ENCODE results near the gene VASN.

Gene VASN

DNA sequence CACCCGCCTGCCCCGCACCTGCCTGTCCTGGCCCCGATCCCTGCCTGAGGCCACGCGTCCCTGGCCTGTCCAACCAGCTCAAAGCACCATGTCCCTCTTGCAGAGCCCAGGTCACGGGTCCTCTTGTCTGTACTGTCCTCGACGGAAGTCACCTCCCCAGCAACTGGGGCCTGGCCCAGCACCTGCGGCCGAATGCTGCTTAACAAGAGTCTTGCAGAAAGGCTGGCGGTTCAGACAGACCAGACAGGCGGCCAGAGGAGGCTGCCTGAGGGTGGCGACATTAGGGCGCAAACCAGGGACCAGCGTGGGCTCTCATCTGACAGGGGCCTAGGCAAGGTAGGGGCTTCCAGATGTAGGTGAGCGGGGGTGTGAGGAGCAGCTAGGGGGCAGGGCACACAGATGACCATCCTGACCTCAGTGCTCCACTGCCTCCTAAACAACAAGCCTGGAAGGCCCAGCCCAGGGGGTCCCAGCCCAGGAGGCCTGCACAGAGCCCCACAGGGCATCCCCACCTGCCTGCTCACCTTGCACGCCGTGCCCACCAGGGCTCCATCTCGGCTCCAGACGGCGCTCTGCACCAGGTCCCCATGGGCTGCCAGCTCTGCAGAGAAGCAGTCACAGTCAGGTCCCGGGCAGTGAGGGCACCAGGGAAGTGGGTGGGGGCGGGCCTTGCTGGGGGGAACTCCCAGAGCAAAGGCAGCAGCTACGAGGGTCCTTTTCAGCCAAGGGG is 33.5 kb downstream of the VASN start:
- Mint-ChIP-seq H3K27ac (peak overlapping the region; percentile 84), H3K36me3 (peaks cover 100% of the 10 kb centered on the region), H3K9me3 (no peaks in the 10 kb centered on the region), H3K4me3 (no peak overlapping the region), H3K4me1 (peaks cover 20% of the 10 kb centered on the region)
- DNase-seq (ENCODE audit: low spot score in 2 of 2) (no peak), ATAC-seq (peak; percentile 9)

DNA sequence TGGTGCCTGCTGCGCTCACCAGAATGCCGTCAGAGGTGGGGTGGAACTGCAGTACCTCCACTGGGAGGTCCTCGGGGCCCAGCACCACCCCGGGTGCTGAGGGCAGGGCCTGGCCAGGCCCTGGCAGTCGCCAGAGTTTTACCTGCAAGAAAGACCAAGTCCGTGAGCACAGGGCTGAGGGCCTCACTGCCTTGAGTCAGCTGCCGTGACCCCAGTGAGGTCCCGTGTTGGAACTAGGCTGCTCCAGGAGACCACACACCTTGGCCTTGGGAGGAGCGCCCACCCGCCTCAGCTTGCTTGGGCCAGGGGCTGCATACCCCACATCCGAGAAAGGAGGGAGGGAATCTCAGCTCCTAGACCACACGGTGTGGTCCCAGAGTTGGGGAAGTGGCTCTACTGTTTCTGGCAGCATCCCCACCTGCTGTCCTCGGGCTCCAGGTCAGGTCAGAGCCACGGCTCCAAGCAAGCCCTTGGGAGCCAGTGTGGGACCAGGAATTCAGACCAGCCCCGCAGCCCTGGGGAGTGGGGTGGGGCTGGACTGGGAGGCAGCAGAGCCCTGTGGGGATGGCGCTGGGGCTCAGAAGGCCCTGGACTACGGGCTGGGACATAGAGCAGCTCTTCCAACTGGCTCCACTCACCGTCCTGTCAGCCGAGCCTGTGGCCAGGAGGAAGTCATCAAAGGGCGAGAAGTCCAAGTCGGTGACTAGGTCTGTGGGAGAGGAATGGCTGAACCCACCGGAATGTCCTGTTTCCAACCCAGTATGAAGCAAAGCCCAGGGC is 36.1 kb downstream of the VASN start:
- peaks cover 100% of the 10 kb centered on the region for H3K36me3 Mint-ChIP-seq
- ATAC-seq (no peak), DNase-seq (ENCODE audit: low spot score in 2 of 2) (no peak)
- peaks cover 22% of the 10 kb centered on the region for H3K4me1 Mint-ChIP-seq
- no peaks in the 10 kb centered on the region for H3K9me3 Mint-ChIP-seq
- H3K27ac Mint-ChIP-seq, result no peak overlapping the region
- H3K4me3 Mint-ChIP-seq, result no peak overlapping the region

DNA sequence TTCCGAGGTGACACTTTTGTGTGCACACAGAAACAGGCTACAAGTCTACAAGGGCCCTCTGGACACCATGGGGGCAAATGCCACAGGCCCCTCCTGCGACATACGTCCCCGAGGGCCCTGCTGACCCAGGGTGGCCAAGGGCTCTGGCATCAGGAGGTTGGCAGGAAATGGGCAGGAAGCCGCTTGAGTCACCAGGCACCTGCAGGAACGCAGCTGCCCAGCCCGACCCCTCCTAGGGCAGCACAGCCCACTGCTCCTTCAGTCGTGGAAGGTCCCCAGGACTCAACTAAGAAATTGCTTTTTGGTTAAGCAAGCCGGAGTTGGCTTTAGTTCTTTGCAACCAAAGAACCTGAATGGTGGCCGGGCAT is 36.7 kb downstream of the VASN start:
- Mint-ChIP-seq H3K4me1 (peaks cover 28% of the 10 kb centered on the region), H3K4me3 (no peak overlapping the region), H3K36me3 (peaks cover 100% of the 10 kb centered on the region), H3K9me3 (no peaks in the 10 kb centered on the region), H3K27ac (peak overlapping the region; percentile 8)
- DNase-seq (ENCODE audit: low spot score in 2 of 2) (no peak), ATAC-seq (no peak)

DNA sequence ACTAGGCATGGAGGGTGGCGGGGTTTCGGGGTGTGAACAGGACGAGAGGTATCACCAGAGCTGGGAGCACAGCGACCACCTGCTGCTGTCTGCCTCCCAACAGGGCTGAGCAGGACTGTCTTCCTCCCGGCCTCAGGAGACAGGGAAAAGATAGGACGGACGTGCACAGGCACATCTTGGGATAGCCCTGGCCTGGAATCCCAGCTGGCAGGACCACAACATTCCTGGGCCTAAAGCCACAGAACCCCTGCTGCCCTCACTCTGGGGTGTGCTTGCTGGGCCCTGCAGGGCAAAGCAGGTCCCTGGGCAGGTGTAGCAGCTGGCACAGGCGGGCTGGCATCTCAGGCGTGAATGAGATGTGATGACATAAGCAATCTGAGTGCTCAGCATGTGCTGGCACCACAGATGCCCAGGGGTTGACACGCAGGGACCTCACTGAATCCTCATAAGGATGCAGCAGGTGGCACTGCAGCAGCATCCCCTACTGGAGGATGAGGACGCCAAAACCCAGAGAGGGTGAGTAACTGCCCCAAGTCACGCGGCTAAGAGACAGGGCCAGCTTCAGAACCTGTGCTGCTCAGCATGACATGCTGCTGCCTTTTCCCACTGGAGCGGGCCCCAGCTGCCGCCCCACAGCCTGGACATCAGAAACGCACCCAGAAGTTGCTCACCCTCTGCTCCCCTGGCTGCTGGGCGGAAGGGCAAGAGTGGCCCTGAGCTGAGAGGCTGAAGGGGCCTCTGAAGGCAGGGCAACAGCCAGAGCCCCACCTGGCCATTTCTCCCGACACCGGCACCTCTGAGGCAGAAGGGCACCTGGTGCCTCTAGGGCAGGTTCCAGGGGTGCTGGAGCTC is 37.7 kb downstream of the VASN start:
- H3K4me1 Mint-ChIP-seq, result peaks cover 31% of the 10 kb centered on the region
- H3K27ac Mint-ChIP-seq, result peak overlapping the region; percentile 8
- no peak for DNase-seq (ENCODE audit: low spot score in 2 of 2)

DNA sequence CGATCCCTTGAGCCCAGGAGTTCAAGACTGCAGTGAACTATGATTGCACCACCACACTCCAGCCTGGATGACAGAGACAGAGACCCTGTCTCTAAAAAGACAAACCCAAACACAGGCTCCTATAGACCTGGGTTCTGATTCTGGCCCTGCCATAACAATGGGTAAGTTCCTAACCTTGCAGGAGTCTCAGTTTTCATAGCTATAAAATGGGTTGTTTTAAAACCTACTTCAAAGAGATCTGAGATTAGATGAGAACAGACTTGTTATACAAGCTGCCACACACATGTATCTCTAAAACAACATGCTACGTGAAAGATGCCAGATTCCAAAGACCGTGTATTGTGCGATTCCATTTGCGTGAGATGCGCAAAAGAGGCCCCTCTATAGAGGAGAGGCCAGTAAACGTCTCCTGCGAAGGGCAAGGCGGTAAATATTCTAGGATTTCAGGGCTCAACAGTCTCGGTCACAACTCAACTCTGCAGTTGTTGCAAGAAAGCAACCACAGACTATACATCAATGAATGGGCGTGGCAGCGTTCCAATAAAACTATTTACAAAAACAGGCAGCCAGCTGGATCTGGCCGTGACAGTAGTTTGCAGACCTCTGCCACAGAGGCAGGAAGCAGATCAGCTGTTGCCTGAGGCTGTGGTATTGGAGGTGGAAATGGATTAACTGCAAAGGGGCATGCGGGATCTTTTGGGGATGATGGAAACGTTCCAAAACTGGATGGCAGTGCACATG is 38.9 kb downstream of the VASN start:
- H3K36me3 Mint-ChIP-seq, result peaks cover 99% of the 10 kb centered on the region
- DNase-seq (ENCODE audit: low spot score in 2 of 2), result no peak
- peak overlapping the region; percentile 56 for H3K27ac Mint-ChIP-seq
- no peak for ATAC-seq
- H3K9me3 Mint-ChIP-seq, result no peaks in the 10 kb centered on the region
- H3K4me1 Mint-ChIP-seq, result peaks cover 36% of the 10 kb centered on the region
- no peak overlapping the region for H3K4me3 Mint-ChIP-seq

More for the DNA sequence above, 37.7 kb downstream of the VASN start:
- peaks cover 99% of the 10 kb centered on the region for H3K36me3 Mint-ChIP-seq
- ATAC-seq, result no peak
- no peaks in the 10 kb centered on the region for H3K9me3 Mint-ChIP-seq
- H3K4me3 Mint-ChIP-seq, result no peak overlapping the region

DNA sequence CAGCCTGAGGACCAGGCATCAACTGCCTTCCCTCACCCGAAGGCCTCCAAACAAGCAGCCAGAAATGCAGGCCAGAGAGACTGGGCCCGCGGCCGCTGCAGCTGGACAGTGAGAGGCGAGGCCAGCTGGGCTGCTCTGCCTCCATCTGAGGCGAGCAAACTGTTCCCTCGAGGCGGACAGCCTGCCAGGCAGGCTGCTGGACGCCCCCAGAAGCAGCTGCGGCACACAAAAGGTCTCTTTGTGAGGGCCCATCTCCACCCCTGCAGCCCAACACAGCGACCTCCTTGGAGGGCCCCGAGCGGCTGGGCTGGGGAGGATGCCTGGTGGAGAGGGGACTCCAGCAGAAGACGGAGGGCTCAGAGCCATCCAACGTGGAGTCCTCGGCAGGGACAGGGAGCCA is 40.0 kb downstream of the VASN start:
- H3K9me3 Mint-ChIP-seq, result no peaks in the 10 kb centered on the region
- H3K4me1 Mint-ChIP-seq, result peaks cover 41% of the 10 kb centered on the region
- DNase-seq (ENCODE audit: low spot score in 2 of 2) (no peak), ATAC-seq (no peak)
- H3K36me3 Mint-ChIP-seq, result peaks cover 90% of the 10 kb centered on the region
- H3K4me3 Mint-ChIP-seq, result no peak overlapping the region
- H3K27ac Mint-ChIP-seq, result peak overlapping the region; percentile 56

DNA sequence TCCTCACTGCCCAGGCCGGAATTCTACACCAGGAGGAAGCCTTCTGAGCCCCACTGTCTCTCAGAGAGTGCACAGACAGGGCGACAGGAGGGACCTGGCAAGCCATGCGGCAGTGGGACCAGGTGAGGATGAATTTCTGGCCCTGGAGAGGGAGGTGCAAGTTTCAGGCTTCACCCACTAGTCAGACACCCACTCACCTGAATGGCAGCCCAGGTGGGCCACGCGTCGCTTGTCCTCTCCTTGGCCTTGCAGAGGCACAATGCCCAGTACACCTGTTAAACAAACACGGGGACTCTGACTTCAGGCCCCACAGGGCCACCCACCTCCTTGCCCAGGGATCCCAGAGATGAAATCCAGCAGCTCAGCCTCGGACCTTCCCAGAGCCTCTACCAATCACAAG is 40.5 kb downstream of the VASN start:
- Mint-ChIP-seq H3K4me3 (no peak overlapping the region), H3K9me3 (no peaks in the 10 kb centered on the region), H3K36me3 (peaks cover 88% of the 10 kb centered on the region), H3K4me1 (peaks cover 44% of the 10 kb centered on the region), H3K27ac (no peak overlapping the region)
- DNase-seq (ENCODE audit: low spot score in 2 of 2) (no peak), ATAC-seq (no peak)

DNA sequence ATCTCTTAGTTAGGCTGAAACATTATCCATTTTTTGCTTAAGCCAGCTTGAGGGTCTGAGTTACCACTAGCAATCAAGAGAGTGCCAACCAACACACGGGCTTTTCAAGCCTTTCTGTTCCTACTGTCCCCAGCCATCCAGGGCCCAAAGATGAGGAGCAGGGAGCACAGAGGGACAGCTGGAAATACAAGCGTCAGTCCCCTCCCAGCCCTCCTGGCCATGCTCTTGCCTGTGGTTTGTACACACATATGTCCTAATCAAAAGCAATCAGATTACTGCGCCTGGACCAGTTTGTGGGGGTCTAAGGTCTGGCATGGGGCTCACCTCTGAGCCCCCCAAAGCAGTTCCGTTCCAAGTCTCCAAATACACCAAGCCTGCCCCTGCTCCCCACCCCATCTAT is 41.2 kb downstream of the VASN start:
- Mint-ChIP-seq H3K4me1 (peaks cover 44% of the 10 kb centered on the region), H3K4me3 (no peak overlapping the region), H3K27ac (no peak overlapping the region), H3K9me3 (no peaks in the 10 kb centered on the region), H3K36me3 (peaks cover 81% of the 10 kb centered on the region)
- no peak for DNase-seq (ENCODE audit: low spot score in 2 of 2)
- no peak for ATAC-seq

DNA sequence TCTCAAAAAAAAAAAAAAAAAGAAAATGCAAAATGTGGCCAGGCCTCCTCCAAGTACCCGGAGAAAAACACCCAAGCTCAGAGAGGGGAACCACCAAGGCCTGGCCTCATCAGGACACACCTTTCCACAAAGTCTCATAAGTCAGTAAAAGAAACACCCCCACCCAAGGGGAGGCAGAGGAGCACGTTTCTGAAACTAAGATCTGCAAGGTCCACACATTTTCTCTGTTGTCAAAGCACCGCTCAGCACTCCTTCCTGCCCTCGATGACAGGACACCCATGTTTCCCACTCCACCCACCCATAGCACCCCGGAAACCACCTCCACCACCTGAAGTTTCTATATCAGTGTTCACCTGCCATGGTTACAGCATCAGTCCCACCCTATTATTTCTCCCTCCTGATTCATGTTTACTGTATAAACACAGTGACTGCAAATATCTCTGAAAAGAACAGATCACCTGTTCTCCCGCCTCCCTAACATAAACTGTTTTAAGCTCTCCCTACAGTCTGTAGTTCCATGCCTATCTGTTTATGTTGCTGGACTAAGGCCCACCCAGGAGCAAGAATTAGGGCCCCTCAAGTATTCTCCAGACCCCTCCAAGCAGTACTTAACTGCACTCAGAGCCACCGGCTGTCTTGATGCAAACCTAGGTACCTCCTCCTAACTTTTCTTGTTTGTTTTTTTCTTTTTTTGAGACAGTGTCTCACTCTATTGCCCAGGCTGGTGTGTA is 42.7 kb downstream of the VASN start:
- Mint-ChIP-seq H3K9me3 (no peaks in the 10 kb centered on the region), H3K36me3 (peaks cover 66% of the 10 kb centered on the region), H3K4me1 (peaks cover 44% of the 10 kb centered on the region), H3K27ac (peak overlapping the region; percentile 91), H3K4me3 (peak overlapping the region; percentile 93)
- ATAC-seq, result peak; percentile 83
- DNase-seq (ENCODE audit: low spot score in 2 of 2), result peak; percentile 52 to 88

DNA sequence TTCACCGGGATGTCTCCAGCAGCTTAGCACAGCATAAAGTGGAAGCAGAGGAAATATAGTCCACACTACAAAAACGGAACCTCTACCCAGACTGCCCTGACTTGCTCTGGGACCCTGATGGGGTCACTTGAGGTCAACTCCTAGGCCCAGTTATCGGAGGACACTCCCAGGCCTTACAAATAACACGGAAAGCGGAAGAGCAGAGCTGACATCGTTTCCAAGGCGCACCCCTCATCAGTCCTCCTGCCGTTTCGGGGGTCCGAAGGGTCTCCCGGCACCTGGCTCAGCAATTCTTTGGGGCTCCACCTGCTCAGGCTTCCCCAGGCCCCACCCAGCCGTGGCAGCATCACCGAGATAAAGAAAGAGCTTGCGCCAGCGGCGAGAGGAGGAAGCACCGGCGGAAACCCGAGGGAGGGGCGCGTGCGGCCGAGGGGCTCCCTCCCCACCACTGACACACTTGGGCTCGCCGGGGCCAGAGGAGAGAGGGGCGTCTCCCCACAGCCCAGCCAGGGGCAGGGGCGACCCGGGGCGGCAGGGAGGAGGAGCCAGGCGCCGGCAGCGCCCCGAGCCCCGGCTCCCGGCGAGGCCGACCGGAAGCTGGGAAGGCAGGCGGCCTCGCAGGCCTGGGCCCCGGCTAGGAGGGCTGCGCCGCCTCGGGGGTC is 44.0 kb downstream of the VASN start:
- Mint-ChIP-seq H3K4me1 (peaks cover 42% of the 10 kb centered on the region), H3K9me3 (no peaks in the 10 kb centered on the region), H3K36me3 (peaks cover 53% of the 10 kb centered on the region), H3K4me3 (peak overlapping the region; percentile 93), H3K27ac (peak overlapping the region; percentile 91)
- peak; percentile 3 for ATAC-seq
- DNase-seq (ENCODE audit: low spot score in 2 of 2), result peak; percentile 43 to 85

DNA sequence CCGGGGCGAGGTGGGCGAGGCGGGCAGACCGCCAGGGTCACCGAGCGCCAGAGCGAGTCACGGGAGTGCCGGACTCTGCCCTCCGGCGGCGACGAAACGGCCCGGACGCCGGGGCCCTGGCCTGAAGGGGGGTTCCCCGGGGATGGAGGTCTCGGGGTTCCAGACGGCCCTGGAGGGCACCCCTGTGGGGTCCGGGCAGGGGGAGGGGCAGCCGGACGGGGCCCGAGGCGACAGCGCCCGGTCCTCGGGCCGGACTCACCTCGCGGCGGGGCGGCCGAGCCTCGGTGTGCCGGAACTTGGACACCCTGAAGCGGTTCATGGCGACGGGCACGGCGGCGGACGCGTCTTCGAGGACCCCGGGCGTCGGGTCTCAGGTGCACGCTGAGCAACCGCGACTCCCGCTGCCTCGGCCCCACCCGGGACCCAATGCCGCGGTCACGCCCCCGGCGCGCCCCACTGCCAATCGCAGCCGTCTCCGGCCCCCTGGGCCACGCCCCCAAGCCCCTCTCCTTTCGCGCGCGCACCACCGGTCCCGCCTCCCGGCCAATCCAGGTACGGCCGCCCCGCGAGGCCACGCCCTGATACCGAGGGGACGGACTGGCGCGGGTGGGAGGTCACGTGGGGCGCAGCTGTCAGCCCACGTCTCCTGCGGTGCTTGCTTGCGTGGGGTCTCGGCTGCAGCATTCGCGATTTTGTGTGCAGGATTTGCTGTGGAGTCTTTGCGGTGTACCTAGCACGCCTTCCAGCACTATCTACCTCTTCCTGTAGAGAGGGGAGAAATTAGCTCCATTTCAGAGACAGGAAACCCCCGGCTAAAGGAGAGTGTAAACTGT is 44.8 kb downstream of the VASN start, which contains the start of gene CORO7:
CORO7 (minus strand) TSS at position 397 of the 833 bp plus-strand sequence; CDS start at position 319, 78 bp downstream.
- Mint-ChIP-seq H3K4me3 (peak within 1 kb of the TSS; percentile 93), H3K4me1 (peaks cover 39% of the 10 kb centered on the region), H3K9me3 (no peaks in the 10 kb centered on the region), H3K27ac (peak within 1 kb of the TSS; percentile 91), H3K36me3 (peaks cover 46% of the 10 kb centered on the region)
- DNase-seq (ENCODE audit: low spot score in 2 of 2), result peak; percentile 98 to 99
- ATAC-seq, result peak; percentile 82

DNA sequence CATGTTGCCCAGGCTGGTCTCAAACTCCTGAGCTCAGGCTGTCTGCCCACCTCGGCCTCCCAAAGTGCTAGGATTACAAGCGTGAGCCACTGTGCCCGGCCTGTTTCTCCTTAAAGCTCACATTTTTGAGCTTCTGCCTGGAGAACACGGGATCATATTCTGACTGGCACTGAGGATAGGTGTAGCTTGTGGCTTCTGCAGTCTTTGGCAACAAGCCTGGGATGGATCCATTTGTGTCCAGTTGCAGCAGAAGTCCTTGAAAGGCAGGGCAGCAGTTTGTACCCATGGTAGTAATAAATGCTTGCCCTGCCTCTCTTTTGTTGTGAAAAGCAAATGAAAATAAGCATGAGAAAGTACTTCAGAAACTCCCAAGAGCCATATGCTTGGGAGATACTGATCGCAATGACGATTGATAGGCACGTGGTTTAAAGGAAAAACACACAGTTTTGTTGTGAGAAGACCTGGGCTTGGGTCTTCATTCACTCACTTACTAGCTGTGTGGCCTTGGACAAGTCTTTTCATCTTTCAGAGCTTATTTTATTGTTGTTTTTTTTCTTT is 47.8 kb downstream of the VASN start:
- ATAC-seq (no peak), DNase-seq (ENCODE audit: low spot score in 2 of 2) (no peak)
- Mint-ChIP-seq H3K36me3 (peaks cover 17% of the 10 kb centered on the region), H3K9me3 (no peaks in the 10 kb centered on the region), H3K4me1 (peaks cover 19% of the 10 kb centered on the region), H3K4me3 (no peak overlapping the region), H3K27ac (no peak overlapping the region)

All from stimulated activated effector memory CD8-positive, alpha-beta T cell treated with anti-CD3 and anti-CD28 coated beads, Interleukin-12 subunit alpha, Interleukin-12 subunit beta, amount 100 ng/mL, for 72 hours (primary cell).